ENCODE results near the gene C1orf21.

Gene C1orf21

DNA sequence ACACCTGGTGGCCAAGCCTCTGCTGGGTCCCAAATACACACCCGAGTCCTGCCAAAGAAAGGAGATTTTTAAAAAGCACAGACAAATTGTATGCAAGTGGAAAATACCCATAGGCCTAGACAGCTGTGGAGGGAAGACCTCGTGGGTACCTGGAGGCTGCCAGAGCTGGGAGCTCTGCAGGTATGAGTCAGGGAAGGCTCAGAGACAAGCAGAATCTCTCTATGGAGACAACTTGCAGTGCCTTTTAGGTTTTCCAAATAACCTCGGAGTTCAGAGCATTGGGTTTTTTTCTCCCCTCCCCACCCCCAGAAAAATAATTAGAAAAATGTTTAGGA lies 240.1 kb downstream of the C1orf21 start:
- H3K27ac ChIP-seq (ENCODE audit: low read depth, low read length), result no peak overlapping the region
- no peaks in the 10 kb centered on the region for H3K79me2 ChIP-seq (ENCODE audit: control insufficient read depth, low read length)
- no peak for TF ChIP-seq EZH2phosphoT487 (IDR thresholded peaks at IDR 0.05; ENCODE audit: borderline replicate concordance, low read length)
- TF ChIP-seq, protein P1, sequence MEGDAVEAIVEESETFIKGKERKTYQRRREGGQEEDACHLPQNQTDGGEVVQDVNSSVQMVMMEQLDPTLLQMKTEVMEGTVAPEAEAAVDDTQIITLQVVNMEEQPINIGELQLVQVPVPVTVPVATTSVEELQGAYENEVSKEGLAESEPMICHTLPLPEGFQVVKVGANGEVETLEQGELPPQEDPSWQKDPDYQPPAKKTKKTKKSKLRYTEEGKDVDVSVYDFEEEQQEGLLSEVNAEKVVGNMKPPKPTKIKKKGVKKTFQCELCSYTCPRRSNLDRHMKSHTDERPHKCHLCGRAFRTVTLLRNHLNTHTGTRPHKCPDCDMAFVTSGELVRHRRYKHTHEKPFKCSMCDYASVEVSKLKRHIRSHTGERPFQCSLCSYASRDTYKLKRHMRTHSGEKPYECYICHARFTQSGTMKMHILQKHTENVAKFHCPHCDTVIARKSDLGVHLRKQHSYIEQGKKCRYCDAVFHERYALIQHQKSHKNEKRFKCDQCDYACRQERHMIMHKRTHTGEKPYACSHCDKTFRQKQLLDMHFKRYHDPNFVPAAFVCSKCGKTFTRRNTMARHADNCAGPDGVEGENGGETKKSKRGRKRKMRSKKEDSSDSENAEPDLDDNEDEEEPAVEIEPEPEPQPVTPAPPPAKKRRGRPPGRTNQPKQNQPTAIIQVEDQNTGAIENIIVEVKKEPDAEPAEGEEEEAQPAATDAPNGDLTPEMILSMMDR (IDR thresholded peaks at IDR 0.05; ENCODE audit: low read depth, low read length, poor library complexity, severe bottlenecking), result no peak
- H3F3A ChIP-seq (ENCODE audit: control insufficient read depth, insufficient read depth), result no peaks in the 10 kb centered on the region
- H3K4me1 ChIP-seq (ENCODE audit: control insufficient read depth, low read length), result no peaks in the 10 kb centered on the region
- no peak overlapping the region for H3K4me3 ChIP-seq (ENCODE audit: low read length)
- no peaks in the 10 kb centered on the region for H4K20me1 ChIP-seq (ENCODE audit: control insufficient read depth, insufficient read depth, low read depth, low read length)
- H3K9me2 ChIP-seq (replicated peaks; ENCODE audit: control insufficient read depth, low read length), result no peaks in the 10 kb centered on the region
- H3K4me2 ChIP-seq (ENCODE audit: low read length), result no peak overlapping the region
- H3K9me3 ChIP-seq (ENCODE audit: control insufficient read depth, insufficient read depth, low read length), result no peaks in the 10 kb centered on the region
- no peaks in the 10 kb centered on the region for H3K36me3 ChIP-seq (ENCODE audit: control insufficient read depth, low read length)
- H3K27me3 ChIP-seq (ENCODE audit: control insufficient read depth, low read length), result peaks cover 4% of the 10 kb centered on the region; the same call in 1 of the 2 replicates

DNA sequence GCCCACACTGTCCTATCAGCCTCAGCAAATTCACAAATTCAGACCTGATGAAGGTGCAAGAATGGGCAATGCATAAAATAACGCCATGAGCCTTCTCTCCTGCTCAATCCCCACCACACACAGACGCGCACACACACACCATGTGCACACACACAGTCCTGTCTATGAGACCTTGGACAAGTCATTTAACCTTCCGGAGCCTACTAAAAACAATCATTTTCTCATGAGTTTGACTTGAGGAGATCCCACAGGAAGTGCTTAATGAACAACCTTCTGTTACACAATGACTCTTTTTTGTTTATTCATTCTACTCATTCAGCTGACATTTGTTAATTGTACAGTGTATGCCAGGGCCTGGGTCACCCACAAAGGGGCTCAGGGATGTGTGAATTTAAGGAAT lies 242.4 kb downstream of the C1orf21 start:
- TF ChIP-seq, protein P1 (IDR thresholded peaks at IDR 0.05; ENCODE audit: low read depth, low read length, poor library complexity, severe bottlenecking), result no peak
- TF ChIP-seq EZH2phosphoT487 (IDR thresholded peaks at IDR 0.05; ENCODE audit: borderline replicate concordance, low read length), result no peak
- H3K4me1 ChIP-seq (ENCODE audit: control insufficient read depth, low read length), result no peaks in the 10 kb centered on the region
- no peak overlapping the region for H3K4me3 ChIP-seq (ENCODE audit: low read length)
- H4K20me1 ChIP-seq (ENCODE audit: control insufficient read depth, insufficient read depth, low read depth, low read length), result no peaks in the 10 kb centered on the region
- no peaks in the 10 kb centered on the region for H3K9me3 ChIP-seq (ENCODE audit: control insufficient read depth, insufficient read depth, low read length)
- no peak overlapping the region for H3K4me2 ChIP-seq (ENCODE audit: low read length)
- no peaks in the 10 kb centered on the region for H3K36me3 ChIP-seq (ENCODE audit: control insufficient read depth, low read length)
- no peak overlapping the region for H3K27ac ChIP-seq (ENCODE audit: low read depth, low read length)
- no peaks in the 10 kb centered on the region for H3K79me2 ChIP-seq (ENCODE audit: control insufficient read depth, low read length)
- no peaks in the 10 kb centered on the region for H3F3A ChIP-seq (ENCODE audit: control insufficient read depth, insufficient read depth)
- H3K27me3 ChIP-seq (ENCODE audit: control insufficient read depth, low read length), result no peaks in the 10 kb centered on the region
- no peaks in the 10 kb centered on the region for H3K9me2 ChIP-seq (replicated peaks; ENCODE audit: control insufficient read depth, low read length)

DNA sequence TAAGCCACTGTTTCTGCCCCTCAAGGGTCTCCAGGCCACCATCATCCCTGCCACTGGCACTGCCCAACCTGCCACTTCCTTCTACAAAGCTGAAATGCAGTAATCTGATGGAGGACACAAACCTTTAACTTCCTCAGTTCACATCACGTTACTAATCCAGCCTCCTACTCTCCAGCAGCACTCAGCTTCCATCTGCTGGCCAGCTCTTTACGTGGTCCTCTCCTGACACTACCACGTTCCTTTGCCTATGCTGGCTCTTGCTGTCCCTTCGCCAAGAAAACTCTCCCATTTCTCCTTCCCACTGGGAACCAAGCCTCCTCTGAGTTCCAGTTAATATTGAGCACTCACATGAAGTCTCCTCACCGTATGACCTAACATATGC lies 243.8 kb downstream of the C1orf21 start:
- Histone ChIP-seq H4K20me1 (ENCODE audit: control insufficient read depth, insufficient read depth, low read depth, low read length) (no peaks in the 10 kb centered on the region), H3K27me3 (ENCODE audit: control insufficient read depth, low read length) (no peaks in the 10 kb centered on the region), H3K4me3 (ENCODE audit: low read length) (no peak overlapping the region), H3K27ac (ENCODE audit: low read depth, low read length) (no peak overlapping the region), H3K4me2 (ENCODE audit: low read length) (no peak overlapping the region), H3K36me3 (ENCODE audit: control insufficient read depth, low read length) (no peaks in the 10 kb centered on the region), H3K4me1 (ENCODE audit: control insufficient read depth, low read length) (no peaks in the 10 kb centered on the region), H3K79me2 (ENCODE audit: control insufficient read depth, low read length) (no peaks in the 10 kb centered on the region), H3F3A (ENCODE audit: control insufficient read depth, insufficient read depth) (no peaks in the 10 kb centered on the region), H3K9me3 (ENCODE audit: control insufficient read depth, insufficient read depth, low read length) (no peaks in the 10 kb centered on the region), H3K9me2 (replicated peaks; ENCODE audit: control insufficient read depth, low read length) (no peaks in the 10 kb centered on the region)
- TF ChIP-seq EZH2phosphoT487 (IDR thresholded peaks at IDR 0.05; ENCODE audit: borderline replicate concordance, low read length), result no peak
- TF ChIP-seq, protein P1 (IDR thresholded peaks at IDR 0.05; ENCODE audit: low read depth, low read length, poor library complexity, severe bottlenecking), result no peak

Data from DOHH2 (cell line).